ENCODE results near the gene HNRNPD. TPM values are rescaled to one million over a fixed set of nuclear protein-coding genes. Genes with fewer than 3 reads are reported as not detected.

The HNRNPD gene
- total RNA-seq, 2 donors from 2014 or later, result 241 to 437 TPM

Other genes with a start within 250 kb of the HNRNPD start
- 100 to 1,000 TPM; 158 to 260 TPM for gene HNRNPDL, start 56.5 kb upstream of the HNRNPD start, total RNA-seq
- 10 to 100 TPM; 48.0 to 61.1 TPM for gene ENOPH1, start 56.6 kb upstream of the HNRNPD start, total RNA-seq
- not detected for gene TMEM150C, start 188.0 kb upstream of the HNRNPD start, total RNA-seq